HEK293 (cell line): Measurements from ENCODE around the gene KIF11.

ENCODE experiments used
- AEBP2 ChIP-seq: fragments of 450-650 bp; formaldehyde crosslinking; IDR thresholded peaks from 2 replicates; pipeline ENCODE4 v1.5.1; 2016; ENCODE audit warnings: missing biosample characterization, missing genetic modification characterization, borderline replicate concordance
- BCL11B ChIP-seq: fragments of 450-650 bp; formaldehyde crosslinking; IDR thresholded peaks from 2 replicates; pipeline ENCODE4 v1.5.1; 2016; ENCODE audit warnings: low read depth, missing biosample characterization, missing genetic modification characterization
- GFI1B ChIP-seq: fragments of 450-650 bp; formaldehyde crosslinking; IDR thresholded peaks from 2 replicates; pipeline ENCODE4 v1.5.1; 2016; ENCODE audit warnings: missing biosample characterization, missing genetic modification characterization
- KLF16 ChIP-seq: fragments of 450-650 bp; formaldehyde crosslinking; IDR thresholded peaks from 2 replicates; pipeline ENCODE4 v1.5.1; 2017; ENCODE audit warnings: missing biosample characterization, missing genetic modification characterization
- MZF1 ChIP-seq: fragments of 450-650 bp; formaldehyde crosslinking; IDR thresholded peaks from 2 replicates; pipeline ENCODE4 v1.5.1; 2017; ENCODE audit warnings: missing biosample characterization, missing genetic modification characterization, borderline replicate concordance
- PRDM6 ChIP-seq: fragments of 450-650 bp; formaldehyde crosslinking; IDR thresholded peaks from 2 replicates; pipeline ENCODE4 v1.5.1; 2017; ENCODE audit warnings: missing biosample characterization, missing genetic modification characterization
- SETDB1 ChIP-seq: IDR thresholded peaks from one replicate; pipeline ENCODE4 v1.6.1; 2017; ENCODE audit warnings: mild to moderate bottlenecking, low read length, moderate library complexity, mixed read lengths; ENCODE audit not compliant: insufficient read length
- SP7 ChIP-seq: fragments of 450-650 bp; formaldehyde crosslinking; IDR thresholded peaks from 2 replicates; pipeline ENCODE4 v1.5.1; 2016; ENCODE audit warnings: missing biosample characterization, missing genetic modification characterization
- TRIM28 ChIP-seq: IDR thresholded peaks from 2 replicates; pipeline ENCODE4 v1.6.1; 2011; ENCODE audit warnings: low read length, control low read depth, borderline replicate concordance
- WT1 ChIP-seq: fragments of 450-650 bp; formaldehyde crosslinking; IDR thresholded peaks from 2 replicates; pipeline ENCODE4 v1.5.1; 2016; ENCODE audit warnings: missing biosample characterization, missing genetic modification characterization
- YY1 ChIP-seq: fragments of 450-650 bp; formaldehyde crosslinking; IDR thresholded peaks from 2 replicates; pipeline ENCODE4 v1.5.1; 2018; ENCODE audit warnings: missing biosample characterization, missing genetic modification characterization
- ZEB2 ChIP-seq: fragments of 450-650 bp; formaldehyde crosslinking; IDR thresholded peaks from 2 replicates; pipeline ENCODE4 v1.5.1; 2016; ENCODE audit warnings: missing biosample characterization, missing genetic modification characterization
- ZNF16 ChIP-seq: fragments of 450-650 bp; formaldehyde crosslinking; IDR thresholded peaks from 2 replicates; pipeline ENCODE4 v1.5.1; 2016; ENCODE audit warnings: low read depth, missing biosample characterization, missing genetic modification characterization
- ZNF169 ChIP-seq: fragments of 450-650 bp; formaldehyde crosslinking; IDR thresholded peaks from 2 replicates; pipeline ENCODE4 v1.5.1; 2016; ENCODE audit warnings: missing biosample characterization, missing genetic modification characterization
- ZNF221 ChIP-seq: fragments of 450-650 bp; formaldehyde crosslinking; IDR thresholded peaks from 2 replicates; pipeline ENCODE4 v1.5.1; 2017; ENCODE audit warnings: missing biosample characterization, missing genetic modification characterization, borderline replicate concordance
- ZNF26 ChIP-seq: fragments of 450-650 bp; formaldehyde crosslinking; IDR thresholded peaks from 2 replicates; pipeline ENCODE4 v1.5.1; 2016; ENCODE audit warnings: missing biosample characterization, missing genetic modification characterization
- ZNF266 ChIP-seq: fragments of 450-650 bp; formaldehyde crosslinking; IDR thresholded peaks from 2 replicates; pipeline ENCODE4 v1.5.1; 2016; ENCODE audit warnings: missing biosample characterization, missing genetic modification characterization, low read depth
- ZNF335 ChIP-seq: fragments of 450-650 bp; formaldehyde crosslinking; conservative IDR thresholded peaks from 2 replicates; pipeline ENCODE4 v1.5.1; 2016; ENCODE audit warnings: missing biosample characterization, missing genetic modification characterization
- ZNF37A ChIP-seq: fragments of 450-650 bp; IDR thresholded peaks from 2 replicates; pipeline ENCODE4 v1.5.1; 2018; ENCODE audit warnings: missing biosample characterization, missing genetic modification characterization
- ZNF449 ChIP-seq: fragments of 450-650 bp; formaldehyde crosslinking; IDR thresholded peaks from 2 replicates; pipeline ENCODE4 v1.5.1; 2017; ENCODE audit warnings: missing biosample characterization, mild to moderate bottlenecking, missing genetic modification characterization, moderate library complexity
- ZNF558 ChIP-seq: fragments of 450-650 bp; formaldehyde crosslinking; IDR thresholded peaks from 2 replicates; pipeline ENCODE4 v1.5.1; 2016; ENCODE audit warnings: missing biosample characterization, missing genetic modification characterization
- ZNF585B ChIP-seq: fragments of 450-650 bp; formaldehyde crosslinking; IDR thresholded peaks from 2 replicates; pipeline ENCODE4 v1.5.1; 2016; ENCODE audit warnings: missing biosample characterization, missing genetic modification characterization
- ZNF600 ChIP-seq: fragments of 450-650 bp; formaldehyde crosslinking; IDR thresholded peaks from 2 replicates; pipeline ENCODE4 v1.5.1; 2016; ENCODE audit warnings: missing biosample characterization, missing genetic modification characterization
- ZNF610 ChIP-seq: fragments of 450-650 bp; formaldehyde crosslinking; IDR thresholded peaks from 2 replicates; pipeline ENCODE4 v1.5.1; 2016; ENCODE audit warnings: missing biosample characterization, missing genetic modification characterization, borderline replicate concordance
- ZNF768 ChIP-seq: fragments of 450-650 bp; formaldehyde crosslinking; IDR thresholded peaks from 2 replicates; pipeline ENCODE4 v1.5.1; 2018; ENCODE audit warnings: missing biosample characterization, mild to moderate bottlenecking, missing genetic modification characterization
- ZNF777 ChIP-seq: fragments of 450-650 bp; formaldehyde crosslinking; IDR thresholded peaks from 2 replicates; pipeline ENCODE4 v1.5.1; 2017; ENCODE audit warnings: missing biosample characterization, missing genetic modification characterization, borderline replicate concordance
- ZNF792 ChIP-seq: fragments of 450-650 bp; formaldehyde crosslinking; IDR thresholded peaks from 2 replicates; pipeline ENCODE4 v1.5.1; 2016; ENCODE audit warnings: missing biosample characterization, missing genetic modification characterization
- ZSCAN23 ChIP-seq: fragments of 450-650 bp; formaldehyde crosslinking; IDR thresholded peaks from 2 replicates; pipeline ENCODE4 v1.5.1; 2016; ENCODE audit warnings: missing biosample characterization, missing genetic modification characterization

The KIF11 gene

GRCh38 chr10:92572362-92573090 is 20.4 kb upstream of the KIF11 start (continued):
- TF ChIP-seq ZNF768 (tag by site-specific recombination) (no peak), KLF16 (no peak), ZNF449 (no peak), SETDB1 (no peak), PRDM6 (no peak), ZNF26 (tag by site-specific recombination) (no peak), ZSCAN23 (no peak), ZNF585B (tag by site-specific recombination) (no peak), YY1 (no peak), MZF1 (tag by site-specific recombination) (no peak), TRIM28 (no peak), BCL11B (tag by site-specific recombination) (no peak), ZNF600 (tag by site-specific recombination) (peak; percentile 80), ZNF792 (tag by site-specific recombination) (no peak), ZNF777 (tag by site-specific recombination) (no peak), ZNF37A (tag by site-specific recombination) (no peak), ZNF558 (tag by site-specific recombination) (no peak), SP7 (tag by site-specific recombination) (no peak; the same call in 1 of the 2 replicates), ZNF169 (tag by site-specific recombination) (no peak), ZNF610 (no peak), WT1 (no peak), ZEB2 (no peak), GFI1B (tag by site-specific recombination) (no peak), ZNF16 (no peak), ZNF221 (tag by site-specific recombination) (no peak), AEBP2 (no peak), ZNF266 (tag by site-specific recombination) (no peak), ZNF335 (tag by site-specific recombination) (0 out of 2 replicates have a peak, but pooled peaks have one; percentile 27)
- TF ChIP-seq, all 188 proteins: peak for 18
